HG02973 (cell line): ENCODE data around the gene ZNF865.

Source experiments
- ATAC-seq: cut with Tn5 transposase; IDR thresholded peaks from one replicate; pipeline ENCODE4 v1.9.1; 2021; ENCODE audit warnings: moderate library complexity; ENCODE audit not compliant: unreplicated experiment

ZNF865 gene

GRCh38 chr19:55656988-55657747, 51.7 kb downstream of the ZNF865 start:
- ATAC-seq = no peak

DNA sequence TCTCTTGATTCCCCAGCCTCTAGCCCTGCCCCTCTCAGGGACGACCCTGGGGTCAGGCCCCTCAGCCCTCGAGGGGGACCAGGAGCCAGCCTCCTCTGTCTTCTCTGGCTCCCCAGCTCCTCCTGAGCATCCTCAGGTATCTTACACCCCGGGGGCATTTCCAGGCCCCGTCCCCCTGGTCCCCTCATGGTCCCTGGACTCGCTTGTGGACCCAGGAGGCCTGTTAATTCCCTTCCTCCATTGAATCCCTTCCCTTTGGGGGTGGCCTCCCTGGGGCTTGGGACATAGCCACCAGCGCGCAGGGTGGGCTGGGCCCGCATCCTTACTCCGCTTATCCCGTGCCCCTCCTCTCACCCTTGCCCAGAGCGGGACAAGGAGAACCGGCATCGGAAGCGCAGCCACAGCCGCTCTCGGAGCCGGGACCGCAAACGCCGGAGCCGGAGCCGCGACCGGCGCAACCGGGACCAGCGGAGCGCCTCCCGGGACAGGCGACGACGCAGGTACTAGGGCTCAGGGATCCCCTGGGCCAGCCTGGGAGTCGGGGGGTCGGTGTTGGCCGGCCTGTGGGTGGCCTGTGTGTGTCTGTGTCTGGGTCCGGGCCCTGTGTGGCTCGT, 53.5 kb downstream of the ZNF865 start:
- no peak for ATAC-seq

DNA sequence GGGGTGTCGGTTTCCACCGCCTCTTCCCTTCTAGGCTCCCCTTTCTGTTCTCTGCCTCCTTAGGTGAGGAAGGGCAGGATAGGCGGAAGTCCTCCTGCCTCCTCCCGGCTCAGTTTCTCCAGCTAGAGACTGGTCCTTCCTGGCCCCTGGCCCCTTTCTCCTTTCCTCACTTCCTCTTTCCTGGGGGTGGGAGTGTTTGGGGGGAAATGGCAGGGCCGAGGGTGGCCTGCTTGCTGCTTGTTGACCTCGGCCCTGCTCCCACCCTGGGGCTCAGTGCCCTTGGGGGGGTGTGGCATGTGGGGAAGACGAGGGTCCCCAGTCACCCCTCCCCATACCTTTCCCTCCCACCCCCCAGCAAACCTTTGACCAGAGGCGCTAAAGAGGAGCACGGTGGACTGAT, 54.4 kb downstream of the ZNF865 start:
- ATAC-seq = no peak

- ATAC-seq = no peak
Measured at GRCh38 chr19:55660404-55660803, 55.0 kb downstream of the ZNF865 start.

GRCh38 chr19:55660991-55661390, 55.5 kb downstream of the ZNF865 start:
- no peak for ATAC-seq

GRCh38 chr19:55661826-55662225, 56.4 kb downstream of the ZNF865 start:
- no peak for ATAC-seq

DNA sequence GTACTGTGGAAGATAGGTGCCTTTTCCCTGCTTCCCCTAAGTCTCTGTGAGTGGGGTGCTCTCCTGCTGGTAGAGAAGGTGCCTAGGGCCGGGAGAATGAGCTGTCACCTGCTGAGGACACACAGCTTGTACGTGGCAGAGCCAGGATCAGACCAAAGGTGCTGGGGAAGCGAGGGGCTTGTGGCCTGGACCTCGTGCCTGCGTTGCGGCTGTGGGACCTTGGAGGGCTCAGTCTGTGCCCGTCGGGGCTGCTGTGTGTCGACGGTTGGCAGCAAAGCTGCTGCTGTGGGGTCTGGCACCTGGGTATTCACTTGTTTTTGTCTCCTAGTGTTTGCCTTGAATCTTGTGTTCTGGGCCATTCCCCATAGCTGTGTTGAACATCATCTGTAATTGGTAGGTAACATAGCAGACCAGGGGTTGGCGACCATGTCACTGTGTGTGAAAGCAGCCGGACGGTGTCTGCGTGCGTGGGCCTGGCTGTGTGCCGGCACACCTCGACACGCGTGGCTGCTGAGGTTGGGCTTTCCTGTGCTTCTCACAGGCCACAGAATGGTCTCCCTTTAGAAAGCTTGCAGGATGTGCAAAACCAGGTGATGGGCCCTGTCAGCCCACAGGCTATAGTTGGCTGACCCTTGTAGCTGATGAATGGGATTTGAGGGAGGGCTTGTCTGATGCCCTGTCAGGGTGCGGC, 58.5 kb downstream of the ZNF865 start:
- no peak for ATAC-seq

- no peak for ATAC-seq
Measured at GRCh38 chr19:55666343-55667005, 61.0 kb downstream of the ZNF865 start.
